ENCODE measurements around the gene HDLBP. TPM values are rescaled to one million over a fixed set of nuclear protein-coding genes. Genes with fewer than 3 reads are reported as not detected.

HDLBP gene
- total RNA-seq, 6 experiments from 2014 or later: 991 to 1,153 (median 1,104) TPM

DNA sequence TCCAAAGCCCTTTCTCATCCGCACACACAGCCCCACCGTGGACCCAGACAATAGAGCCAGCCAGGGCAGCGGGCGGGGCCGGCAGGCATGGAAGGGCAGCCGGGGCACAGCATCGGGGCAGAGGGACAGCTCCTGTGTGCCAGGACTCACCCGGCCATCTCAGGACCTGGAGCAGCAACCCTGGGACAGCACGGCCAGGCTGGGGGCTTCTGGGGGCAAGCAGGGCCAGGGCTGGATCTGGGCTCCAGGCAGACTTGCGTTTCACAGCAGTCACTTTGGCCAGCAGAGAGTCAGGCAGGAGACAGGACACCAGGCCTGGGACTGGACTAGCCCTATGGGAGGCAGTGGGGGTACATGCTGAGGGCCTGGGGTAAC lies 111.5 kb downstream of the HDLBP start:
- DNase-seq: no peak
- no peak overlapping the region for H3K4me3 Mint-ChIP-seq
- H3K4me1 Mint-ChIP-seq (ENCODE audit: low read depth): no peaks in the 10 kb centered on the region
- no peaks in the 10 kb centered on the region for H3K27me3 Mint-ChIP-seq (ENCODE audit: insufficient read depth)
- TF ChIP-seq, protein P1, sequence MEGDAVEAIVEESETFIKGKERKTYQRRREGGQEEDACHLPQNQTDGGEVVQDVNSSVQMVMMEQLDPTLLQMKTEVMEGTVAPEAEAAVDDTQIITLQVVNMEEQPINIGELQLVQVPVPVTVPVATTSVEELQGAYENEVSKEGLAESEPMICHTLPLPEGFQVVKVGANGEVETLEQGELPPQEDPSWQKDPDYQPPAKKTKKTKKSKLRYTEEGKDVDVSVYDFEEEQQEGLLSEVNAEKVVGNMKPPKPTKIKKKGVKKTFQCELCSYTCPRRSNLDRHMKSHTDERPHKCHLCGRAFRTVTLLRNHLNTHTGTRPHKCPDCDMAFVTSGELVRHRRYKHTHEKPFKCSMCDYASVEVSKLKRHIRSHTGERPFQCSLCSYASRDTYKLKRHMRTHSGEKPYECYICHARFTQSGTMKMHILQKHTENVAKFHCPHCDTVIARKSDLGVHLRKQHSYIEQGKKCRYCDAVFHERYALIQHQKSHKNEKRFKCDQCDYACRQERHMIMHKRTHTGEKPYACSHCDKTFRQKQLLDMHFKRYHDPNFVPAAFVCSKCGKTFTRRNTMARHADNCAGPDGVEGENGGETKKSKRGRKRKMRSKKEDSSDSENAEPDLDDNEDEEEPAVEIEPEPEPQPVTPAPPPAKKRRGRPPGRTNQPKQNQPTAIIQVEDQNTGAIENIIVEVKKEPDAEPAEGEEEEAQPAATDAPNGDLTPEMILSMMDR (IDR thresholded peaks at IDR 0.05): no peak
- H3K36me3 Mint-ChIP-seq (ENCODE audit: low read depth): no peaks in the 10 kb centered on the region
- no peak overlapping the region for H3K27ac Mint-ChIP-seq
- H3K9me3 Mint-ChIP-seq: no peaks in the 10 kb centered on the region

- no peak for DNase-seq
- no peak overlapping the region for H3K4me3 Mint-ChIP-seq
- TF ChIP-seq, protein P1 (IDR thresholded peaks at IDR 0.05): no peak
- no peaks in the 10 kb centered on the region for H3K4me1 Mint-ChIP-seq (ENCODE audit: low read depth)
- no peaks in the 10 kb centered on the region for H3K36me3 Mint-ChIP-seq (ENCODE audit: low read depth)
- no peaks in the 10 kb centered on the region; the same call in 1 of the 2 replicates for H3K27me3 Mint-ChIP-seq (ENCODE audit: insufficient read depth)
- no peaks in the 10 kb centered on the region for H3K9me3 Mint-ChIP-seq
- no peak overlapping the region for H3K27ac Mint-ChIP-seq
Measured at GRCh38 chr2:241203218-241204009, 112.1 kb downstream of the HDLBP start.

DNA sequence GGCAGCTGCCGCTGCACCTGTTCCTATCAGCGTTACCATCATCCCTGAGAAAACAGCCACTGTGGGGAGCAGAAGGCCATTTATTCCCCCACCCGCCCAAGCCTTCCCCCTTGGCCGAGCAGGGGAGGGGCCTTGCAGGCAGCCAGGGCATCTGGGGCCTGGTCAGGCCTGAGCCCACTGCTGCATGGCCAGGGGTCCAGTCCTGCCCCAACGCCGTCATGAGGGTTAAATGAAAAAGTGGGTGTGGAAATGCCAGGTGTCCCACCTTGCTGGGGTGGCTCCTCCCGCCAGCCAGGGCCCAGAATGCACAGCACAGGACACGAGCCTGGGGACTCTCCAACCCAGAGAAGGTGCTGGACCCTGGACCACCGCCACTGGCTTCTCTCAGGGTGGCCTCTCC lies 112.8 kb downstream of the HDLBP start:
- H3K36me3 Mint-ChIP-seq (ENCODE audit: low read depth): no peaks in the 10 kb centered on the region
- TF ChIP-seq, protein P1 (IDR thresholded peaks at IDR 0.05): no peak
- H3K4me3 Mint-ChIP-seq: no peak overlapping the region
- no peaks in the 10 kb centered on the region for H3K4me1 Mint-ChIP-seq (ENCODE audit: low read depth)
- no peak overlapping the region for H3K27ac Mint-ChIP-seq
- peaks cover 4% of the 10 kb centered on the region; the same call in 1 of the 2 replicates for H3K27me3 Mint-ChIP-seq (ENCODE audit: insufficient read depth)
- no peaks in the 10 kb centered on the region for H3K9me3 Mint-ChIP-seq
- no peak for DNase-seq

DNA sequence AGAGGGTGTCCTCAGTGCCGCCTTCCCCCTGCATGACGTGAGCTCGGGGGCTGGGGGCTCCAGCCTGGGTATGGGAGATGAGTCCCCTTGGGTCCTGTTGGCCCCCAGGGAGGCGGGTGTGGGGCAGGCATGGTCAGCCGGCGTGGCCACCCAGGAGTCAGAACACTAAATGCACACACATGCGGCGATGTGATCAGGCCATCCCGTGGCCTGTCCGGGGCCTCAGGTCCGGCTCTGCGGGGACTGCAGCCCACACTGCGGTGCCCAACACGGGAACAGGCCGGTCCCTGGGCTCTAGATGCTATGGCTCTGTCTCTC lies 113.2 kb downstream of the HDLBP start:
- Mint-ChIP-seq H3K4me3 (no peak overlapping the region), H3K27me3 (ENCODE audit: insufficient read depth) (peaks cover 4% of the 10 kb centered on the region; the same call in 1 of the 2 replicates), H3K27ac (no peak overlapping the region), H3K36me3 (ENCODE audit: low read depth) (no peaks in the 10 kb centered on the region), H3K4me1 (ENCODE audit: low read depth) (no peaks in the 10 kb centered on the region), H3K9me3 (no peaks in the 10 kb centered on the region)
- TF ChIP-seq, protein P1 (IDR thresholded peaks at IDR 0.05): no peak
- no peak for DNase-seq

- Mint-ChIP-seq H3K27ac (no peak overlapping the region), H3K4me1 (ENCODE audit: low read depth) (no peaks in the 10 kb centered on the region), H3K36me3 (ENCODE audit: low read depth) (no peaks in the 10 kb centered on the region), H3K27me3 (ENCODE audit: insufficient read depth) (peaks cover 4% of the 10 kb centered on the region; the same call in 1 of the 2 replicates), H3K4me3 (no peak overlapping the region), H3K9me3 (no peaks in the 10 kb centered on the region)
- TF ChIP-seq, protein P1 (IDR thresholded peaks at IDR 0.05): no peak
- DNase-seq: no peak
Measured at GRCh38 chr2:241201445-241202267, 113.8 kb downstream of the HDLBP start.

All from HFFc6 (cell line).